Measurements from ENCODE around the gene AKT3.
A peak's percentile ranks its signal among the peaks of the same experiment; 100 is the strongest.

The AKT3 gene

DNA sequence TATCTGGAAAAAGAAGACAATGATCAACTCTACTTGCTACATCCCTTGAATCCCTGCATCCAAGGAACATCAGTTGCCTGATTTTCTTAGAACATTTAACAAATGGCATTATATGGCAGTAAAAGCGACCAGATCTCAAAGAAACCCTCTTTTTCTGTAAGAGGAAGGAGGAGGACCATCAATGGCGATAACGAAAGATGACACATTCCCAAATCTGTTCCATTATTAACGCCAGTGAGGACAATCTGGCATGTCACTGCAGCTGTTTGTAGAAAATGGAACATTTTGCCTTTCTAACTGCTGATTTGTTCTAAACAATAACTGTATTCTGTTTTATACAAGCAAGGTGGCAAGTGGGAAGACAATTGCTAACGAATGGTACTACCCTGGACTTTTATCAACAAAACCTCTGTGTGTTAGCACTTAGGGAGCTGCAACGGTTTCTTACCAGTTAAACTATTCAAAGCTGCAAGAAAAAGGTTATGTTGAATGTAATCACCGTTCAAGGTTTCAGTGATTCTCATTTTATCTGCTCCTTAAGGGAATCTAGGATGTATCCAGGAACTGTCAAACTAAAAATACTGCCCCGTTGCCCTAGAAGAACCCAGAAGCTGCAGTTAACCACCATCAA, 342.3 kb downstream of the AKT3 start:
- Mint-ChIP-seq H3K9me3 (no peaks in the 10 kb centered on the region), H3K27ac (no peak overlapping the region), H3K4me1 (ENCODE audit: low read depth) (peaks cover 10% of the 10 kb centered on the region), H3K36me3 (ENCODE audit: low read depth) (peaks cover 5% of the 10 kb centered on the region), H3K4me3 (no peak overlapping the region), H3K27me3 (ENCODE audit: low read depth) (no peaks in the 10 kb centered on the region)
- no peak for DNase-seq (ENCODE audit: low spot score)

DNA sequence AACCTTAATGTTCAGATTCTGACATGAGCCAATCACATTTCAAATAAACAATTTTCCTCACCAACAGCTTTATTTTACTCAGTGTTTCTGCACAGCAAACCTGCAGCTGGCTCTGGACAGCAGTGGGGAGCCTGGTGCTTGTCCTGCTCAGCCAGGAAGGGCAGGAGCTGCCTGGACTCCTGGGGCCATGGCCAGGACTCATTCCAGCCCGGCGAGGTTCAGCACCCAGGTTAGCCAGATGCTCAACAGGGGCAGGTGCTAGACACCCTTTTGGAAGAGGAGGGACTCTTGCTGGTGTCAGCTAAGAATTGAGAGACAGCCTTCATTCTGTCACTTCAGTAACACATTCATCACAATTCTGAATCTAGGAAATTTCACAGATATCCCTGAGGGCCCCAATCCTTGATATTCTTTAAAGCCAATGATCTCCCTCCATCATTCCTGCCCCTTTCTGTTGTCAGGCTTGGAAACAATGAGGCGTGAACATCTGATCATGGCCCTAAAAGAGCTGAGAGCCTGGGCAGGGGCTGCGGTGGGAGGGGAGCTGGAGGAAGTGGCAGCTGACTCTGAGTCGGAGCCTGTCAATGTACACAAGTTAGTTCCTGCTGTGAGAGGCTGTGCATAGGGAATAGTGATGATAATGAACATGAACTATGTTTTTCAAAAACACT, 342.9 kb downstream of the AKT3 start:
- H3K9me3 Mint-ChIP-seq: no peaks in the 10 kb centered on the region
- DNase-seq (ENCODE audit: low spot score): no peak
- H3K4me1 Mint-ChIP-seq (ENCODE audit: low read depth): peaks cover 10% of the 10 kb centered on the region
- no peaks in the 10 kb centered on the region for H3K27me3 Mint-ChIP-seq (ENCODE audit: low read depth)
- H3K27ac Mint-ChIP-seq: no peak overlapping the region
- H3K36me3 Mint-ChIP-seq (ENCODE audit: low read depth): peaks cover 5% of the 10 kb centered on the region
- no peak overlapping the region for H3K4me3 Mint-ChIP-seq

DNA sequence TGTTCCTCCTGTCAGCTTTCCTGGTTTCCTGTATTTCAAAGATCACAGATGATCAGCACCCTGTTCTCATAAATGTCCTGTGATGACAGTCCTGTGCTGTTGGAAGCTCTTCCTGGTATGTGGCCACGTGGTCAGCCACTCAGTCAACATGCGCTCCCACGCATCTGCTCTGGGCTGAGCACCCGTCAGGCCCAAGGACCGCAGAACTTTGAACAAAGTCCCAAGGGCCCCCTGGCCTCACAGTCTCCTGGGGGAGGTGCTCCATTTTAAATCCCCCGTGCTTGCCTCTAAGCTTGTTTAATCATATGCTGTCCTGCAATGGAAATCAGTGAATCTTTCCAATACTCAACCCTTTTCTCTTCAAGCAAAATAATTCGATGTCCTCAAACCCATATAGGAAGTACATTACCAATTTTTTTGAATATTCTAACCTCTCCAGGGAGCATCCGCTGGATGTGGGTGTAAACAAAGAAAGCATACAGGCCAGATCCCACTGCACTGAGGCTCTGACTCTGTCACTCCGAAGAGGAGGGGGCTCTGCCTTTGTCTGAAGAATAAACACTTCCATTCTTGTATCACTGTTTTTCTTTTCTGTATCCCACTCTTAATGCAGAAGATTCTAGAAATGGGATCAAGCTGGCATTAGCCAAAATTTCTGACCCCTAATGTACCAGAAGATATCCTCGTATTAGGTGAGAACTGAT, 343.9 kb downstream of the AKT3 start:
- DNase-seq (ENCODE audit: low spot score): no peak
- Mint-ChIP-seq H3K36me3 (ENCODE audit: low read depth) (peaks cover 2% of the 10 kb centered on the region), H3K4me1 (ENCODE audit: low read depth) (peaks cover 10% of the 10 kb centered on the region), H3K4me3 (no peak overlapping the region), H3K9me3 (no peaks in the 10 kb centered on the region), H3K27ac (no peak overlapping the region), H3K27me3 (ENCODE audit: low read depth) (no peaks in the 10 kb centered on the region)

DNA sequence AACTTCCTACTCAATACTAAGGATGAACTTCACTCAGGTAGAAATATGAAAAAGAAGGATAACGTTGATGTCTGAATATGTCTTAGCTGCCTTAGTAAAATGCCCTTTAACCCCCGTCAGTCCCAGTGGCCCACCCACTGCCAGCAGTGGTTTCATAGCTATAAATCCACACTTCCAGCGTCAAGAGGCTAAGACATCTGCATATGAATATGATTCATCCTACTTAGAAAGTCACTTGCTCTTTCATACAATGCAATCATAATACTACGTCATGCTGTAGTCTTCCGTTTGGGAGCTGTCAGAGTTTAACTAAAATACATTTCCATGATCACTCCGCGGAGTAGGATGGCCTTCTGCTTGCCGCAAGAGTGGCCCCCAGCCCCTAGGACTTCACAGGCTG, 346.9 kb downstream of the AKT3 start:
- Mint-ChIP-seq H3K4me1 (ENCODE audit: low read depth) (peaks cover 2% of the 10 kb centered on the region), H3K9me3 (no peaks in the 10 kb centered on the region), H3K27me3 (ENCODE audit: low read depth) (no peaks in the 10 kb centered on the region), H3K36me3 (ENCODE audit: low read depth) (peaks cover 2% of the 10 kb centered on the region), H3K4me3 (no peak overlapping the region), H3K27ac (no peak overlapping the region)
- no peak for DNase-seq (ENCODE audit: low spot score)

DNA sequence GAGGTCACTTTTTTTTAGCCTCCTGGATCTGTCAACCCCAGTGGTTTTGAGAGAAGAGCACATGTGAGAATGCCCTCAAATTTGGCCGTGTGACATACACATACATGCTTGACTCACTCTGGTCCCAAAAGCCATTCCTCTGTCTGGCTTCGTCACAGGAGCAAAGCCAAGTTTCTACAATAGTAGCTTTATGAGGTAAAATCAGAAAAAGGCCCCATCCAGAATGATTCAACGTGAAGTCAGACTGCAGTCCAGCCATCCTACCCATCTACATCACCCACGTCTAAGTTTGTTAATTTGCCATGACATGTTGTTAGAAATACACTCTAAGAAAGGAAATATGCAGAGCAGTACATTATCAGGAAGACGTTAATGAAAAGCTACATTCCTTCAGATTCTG, 349.0 kb downstream of the AKT3 start:
- no peaks in the 10 kb centered on the region for H3K27me3 Mint-ChIP-seq (ENCODE audit: low read depth)
- H3K9me3 Mint-ChIP-seq: no peaks in the 10 kb centered on the region
- H3K4me3 Mint-ChIP-seq: no peak overlapping the region
- peaks cover under 1% of the 10 kb centered on the region for H3K4me1 Mint-ChIP-seq (ENCODE audit: low read depth)
- H3K36me3 Mint-ChIP-seq (ENCODE audit: low read depth): peaks cover 4% of the 10 kb centered on the region
- no peak for DNase-seq (ENCODE audit: low spot score)
- H3K27ac Mint-ChIP-seq: no peak overlapping the region

DNA sequence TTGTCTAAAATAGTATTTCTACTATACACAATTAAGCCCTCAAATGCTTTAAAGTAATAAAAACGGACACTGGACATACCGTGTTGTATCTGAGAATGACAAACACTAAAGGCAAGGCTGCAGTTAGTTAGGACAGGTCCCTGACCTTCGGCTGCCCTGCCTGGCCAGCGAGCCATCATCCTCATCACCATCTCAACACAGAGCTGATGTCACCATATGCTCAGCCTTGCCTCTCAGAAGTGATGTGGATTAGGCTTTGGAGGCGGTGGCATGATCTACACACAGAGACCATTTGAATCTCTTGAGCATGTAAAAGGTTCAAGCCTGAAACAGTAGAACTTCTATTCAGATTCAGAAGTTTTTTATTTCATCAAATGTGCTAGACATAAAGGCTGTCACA, 349.5 kb downstream of the AKT3 start:
- H3K9me3 Mint-ChIP-seq: no peaks in the 10 kb centered on the region
- no peak overlapping the region for H3K27ac Mint-ChIP-seq
- DNase-seq (ENCODE audit: low spot score): no peak
- H3K27me3 Mint-ChIP-seq (ENCODE audit: low read depth): no peaks in the 10 kb centered on the region
- peaks cover 3% of the 10 kb centered on the region for H3K4me1 Mint-ChIP-seq (ENCODE audit: low read depth)
- H3K36me3 Mint-ChIP-seq (ENCODE audit: low read depth): peaks cover 4% of the 10 kb centered on the region
- H3K4me3 Mint-ChIP-seq: no peak overlapping the region

DNA sequence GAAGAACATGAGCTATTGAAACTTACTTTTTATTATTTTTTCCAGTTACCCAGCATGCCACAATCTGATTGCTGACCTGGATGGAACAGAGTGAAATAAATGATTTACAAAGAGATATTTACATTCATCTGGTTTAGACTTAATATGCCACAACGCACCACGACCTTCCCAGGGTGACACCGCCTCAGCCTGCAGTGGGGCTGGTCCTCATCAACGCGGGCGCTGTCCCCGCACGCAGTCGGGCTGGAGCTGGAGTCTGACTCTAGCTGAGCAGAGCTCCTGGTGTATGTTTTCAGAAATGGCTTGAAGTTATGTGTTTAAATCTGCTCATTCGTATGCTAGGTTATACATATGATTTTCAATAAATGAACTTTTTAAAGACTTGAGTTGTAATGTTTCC, 350.3 kb downstream of the AKT3 start:
- H3K9me3 Mint-ChIP-seq: no peaks in the 10 kb centered on the region
- peaks cover 3% of the 10 kb centered on the region for H3K4me1 Mint-ChIP-seq (ENCODE audit: low read depth)
- no peak overlapping the region for H3K27ac Mint-ChIP-seq
- H3K27me3 Mint-ChIP-seq (ENCODE audit: low read depth): no peaks in the 10 kb centered on the region
- H3K36me3 Mint-ChIP-seq (ENCODE audit: low read depth): peaks cover 4% of the 10 kb centered on the region
- H3K4me3 Mint-ChIP-seq: no peak overlapping the region
- DNase-seq (ENCODE audit: low spot score): no peak

DNA sequence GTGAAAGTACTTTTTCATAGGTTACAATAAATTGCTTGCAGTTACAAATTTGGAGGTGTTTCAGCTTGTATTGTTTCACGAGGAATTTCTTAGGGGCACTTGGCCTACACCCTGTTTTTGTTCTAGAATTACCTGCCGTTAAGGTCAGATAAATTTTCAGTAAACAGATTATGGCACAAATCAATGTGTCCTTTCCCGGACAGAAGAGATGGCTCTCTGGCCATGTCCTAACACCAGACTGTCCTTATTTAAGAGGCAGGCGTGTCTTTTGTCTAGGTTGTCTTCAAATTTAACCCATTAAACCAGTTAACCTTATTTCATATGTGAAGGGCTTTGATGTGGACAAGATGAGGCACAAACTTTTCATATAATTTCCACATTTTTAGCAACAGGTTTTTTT, 350.8 kb downstream of the AKT3 start:
- H3K9me3 Mint-ChIP-seq: no peaks in the 10 kb centered on the region
- H3K4me3 Mint-ChIP-seq: no peak overlapping the region
- peaks cover 3% of the 10 kb centered on the region for H3K4me1 Mint-ChIP-seq (ENCODE audit: low read depth)
- peaks cover 4% of the 10 kb centered on the region for H3K36me3 Mint-ChIP-seq (ENCODE audit: low read depth)
- H3K27me3 Mint-ChIP-seq (ENCODE audit: low read depth): no peaks in the 10 kb centered on the region
- H3K27ac Mint-ChIP-seq: no peak overlapping the region
- no peak for DNase-seq (ENCODE audit: low spot score)

DNA sequence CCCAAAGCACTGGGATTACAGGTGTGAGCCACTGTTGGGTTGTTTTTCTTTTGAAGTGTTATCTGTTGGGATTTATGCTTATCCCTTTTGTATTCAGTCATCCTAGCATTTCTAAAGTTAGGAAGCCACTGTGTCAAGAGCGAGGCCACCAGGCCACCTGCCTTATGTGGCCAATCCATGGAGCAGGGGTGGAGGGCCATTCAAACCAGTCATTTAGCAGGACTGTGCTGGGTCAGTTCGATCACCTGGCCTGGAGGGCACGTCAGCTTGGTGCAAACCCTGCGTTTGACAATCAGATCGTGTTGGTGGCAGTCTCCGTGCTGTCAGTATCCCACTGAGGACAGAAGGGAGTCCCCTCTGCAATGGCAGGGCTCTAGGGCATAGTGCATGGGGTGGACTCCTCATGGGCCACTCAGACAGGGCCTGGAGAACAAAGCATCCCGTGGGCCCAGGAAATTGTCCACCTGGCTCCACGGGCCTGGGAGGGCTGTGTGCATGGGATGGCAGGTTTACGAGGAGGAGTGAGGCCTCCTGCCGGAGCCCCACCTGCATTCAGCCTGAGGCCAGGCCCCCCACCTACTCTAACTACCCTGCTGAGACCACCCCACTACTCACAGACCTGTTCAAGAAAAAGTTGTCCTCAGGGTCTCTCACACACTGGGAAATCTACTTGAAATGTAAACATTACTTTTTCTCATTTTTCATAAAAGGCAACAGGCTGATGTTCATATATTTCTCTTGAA, 351.9 kb downstream of the AKT3 start:
- Mint-ChIP-seq H3K4me3 (no peak overlapping the region), H3K36me3 (ENCODE audit: low read depth) (peaks cover 6% of the 10 kb centered on the region), H3K27me3 (ENCODE audit: low read depth) (no peaks in the 10 kb centered on the region), H3K27ac (no peak overlapping the region), H3K9me3 (no peaks in the 10 kb centered on the region), H3K4me1 (ENCODE audit: low read depth) (peaks cover 3% of the 10 kb centered on the region)
- no peak for DNase-seq (ENCODE audit: low spot score)

DNA sequence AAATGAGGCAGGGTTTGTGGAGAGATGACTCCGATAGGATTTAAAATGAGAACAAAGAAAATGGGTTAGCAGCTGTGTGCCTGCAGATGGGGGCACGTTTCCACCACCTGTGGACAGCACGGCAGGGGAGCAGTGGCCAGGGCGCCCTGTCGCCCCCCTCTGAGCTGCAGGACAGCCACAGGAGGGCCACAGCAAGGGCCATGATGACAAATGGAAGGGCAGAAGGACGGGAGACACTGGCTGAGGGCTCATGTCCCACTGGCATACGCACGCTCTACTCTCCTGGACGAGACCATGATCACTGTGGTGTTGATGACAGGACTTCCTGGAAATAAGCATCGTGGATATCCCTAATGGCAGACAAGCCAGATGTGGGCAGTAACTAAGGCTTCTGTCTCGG, 353.2 kb downstream of the AKT3 start:
- H3K27ac Mint-ChIP-seq: peak overlapping the region; percentile 41

DNA sequence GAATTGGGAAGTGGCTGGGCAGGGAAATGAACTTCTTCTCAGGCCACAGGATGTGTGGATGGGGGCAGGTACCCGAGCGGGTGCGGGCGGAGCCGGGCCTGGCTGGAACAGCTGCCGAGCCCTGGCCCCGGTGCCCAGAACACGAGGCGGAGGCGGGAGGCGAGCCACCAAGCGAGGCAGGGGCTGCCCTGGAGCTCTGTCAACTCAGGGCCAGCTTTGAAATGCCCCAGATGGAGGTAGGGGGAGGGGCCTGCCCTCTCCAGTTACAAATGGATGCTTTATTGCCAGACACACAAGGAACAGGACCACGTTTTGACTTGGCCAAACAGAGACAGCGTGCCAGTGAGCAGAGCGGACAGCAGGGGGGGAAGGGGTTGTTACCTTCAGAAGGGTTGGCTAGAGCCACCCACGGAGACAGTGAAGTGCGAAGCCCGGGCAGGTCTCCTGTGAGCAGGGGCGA, 353.8 kb downstream of the AKT3 start:
- Mint-ChIP-seq H3K4me3 (no peak overlapping the region), H3K27ac (no peak overlapping the region), H3K4me1 (ENCODE audit: low read depth) (peaks cover 3% of the 10 kb centered on the region), H3K9me3 (no peaks in the 10 kb centered on the region), H3K27me3 (ENCODE audit: low read depth) (no peaks in the 10 kb centered on the region), H3K36me3 (ENCODE audit: low read depth) (peaks cover 6% of the 10 kb centered on the region)
- DNase-seq (ENCODE audit: low spot score): no peak

More for the DNA sequence above, 353.2 kb downstream of the AKT3 start:
- Mint-ChIP-seq H3K4me3 (no peak overlapping the region), H3K4me1 (ENCODE audit: low read depth) (peaks cover 3% of the 10 kb centered on the region), H3K9me3 (no peaks in the 10 kb centered on the region), H3K36me3 (ENCODE audit: low read depth) (peaks cover 6% of the 10 kb centered on the region), H3K27me3 (ENCODE audit: low read depth) (no peaks in the 10 kb centered on the region)
- no peak for DNase-seq (ENCODE audit: low spot score)

DNA sequence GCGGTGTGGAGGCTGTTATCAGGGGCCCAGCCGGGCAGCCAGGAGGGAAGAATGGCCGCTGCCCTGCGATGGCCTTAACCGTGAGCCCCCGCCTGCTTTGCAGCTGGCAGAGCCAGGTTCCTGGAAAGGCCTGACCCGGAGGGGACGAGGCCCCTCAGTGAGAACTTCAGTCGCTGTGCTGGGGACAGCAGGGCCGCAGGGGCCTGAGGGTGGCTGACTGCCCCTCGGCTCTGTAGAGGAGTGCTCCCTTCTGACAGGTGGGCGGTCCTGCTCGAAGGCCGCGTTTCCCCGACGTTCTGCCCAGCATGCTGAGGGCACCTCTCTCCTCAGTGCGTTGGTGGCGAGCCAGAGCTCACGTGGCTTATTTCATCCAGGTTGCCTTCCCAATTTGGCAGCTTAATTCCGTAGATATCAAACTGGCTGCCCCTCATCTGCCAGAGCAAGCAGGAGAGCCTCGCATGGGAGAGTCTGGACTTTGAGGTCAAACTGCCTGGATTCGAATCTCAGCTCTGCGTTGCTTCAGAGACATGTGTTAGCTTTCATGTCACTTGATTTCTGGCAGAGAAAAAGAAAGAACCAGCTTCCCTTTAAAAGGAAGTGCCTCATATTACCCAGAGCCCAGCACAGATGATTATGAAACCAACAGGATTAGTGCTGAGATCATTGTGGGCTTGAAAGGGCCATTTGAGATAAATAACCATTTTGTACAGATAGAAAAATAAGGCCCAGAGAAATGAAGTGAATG, 354.4 kb downstream of the AKT3 start:
- H3K36me3 Mint-ChIP-seq (ENCODE audit: low read depth): peaks cover 6% of the 10 kb centered on the region
- no peak for DNase-seq (ENCODE audit: low spot score)
- H3K27ac Mint-ChIP-seq: no peak overlapping the region
- H3K27me3 Mint-ChIP-seq (ENCODE audit: low read depth): no peaks in the 10 kb centered on the region
- H3K9me3 Mint-ChIP-seq: no peaks in the 10 kb centered on the region
- H3K4me1 Mint-ChIP-seq (ENCODE audit: low read depth): peaks cover 3% of the 10 kb centered on the region
- no peak overlapping the region for H3K4me3 Mint-ChIP-seq

DNA sequence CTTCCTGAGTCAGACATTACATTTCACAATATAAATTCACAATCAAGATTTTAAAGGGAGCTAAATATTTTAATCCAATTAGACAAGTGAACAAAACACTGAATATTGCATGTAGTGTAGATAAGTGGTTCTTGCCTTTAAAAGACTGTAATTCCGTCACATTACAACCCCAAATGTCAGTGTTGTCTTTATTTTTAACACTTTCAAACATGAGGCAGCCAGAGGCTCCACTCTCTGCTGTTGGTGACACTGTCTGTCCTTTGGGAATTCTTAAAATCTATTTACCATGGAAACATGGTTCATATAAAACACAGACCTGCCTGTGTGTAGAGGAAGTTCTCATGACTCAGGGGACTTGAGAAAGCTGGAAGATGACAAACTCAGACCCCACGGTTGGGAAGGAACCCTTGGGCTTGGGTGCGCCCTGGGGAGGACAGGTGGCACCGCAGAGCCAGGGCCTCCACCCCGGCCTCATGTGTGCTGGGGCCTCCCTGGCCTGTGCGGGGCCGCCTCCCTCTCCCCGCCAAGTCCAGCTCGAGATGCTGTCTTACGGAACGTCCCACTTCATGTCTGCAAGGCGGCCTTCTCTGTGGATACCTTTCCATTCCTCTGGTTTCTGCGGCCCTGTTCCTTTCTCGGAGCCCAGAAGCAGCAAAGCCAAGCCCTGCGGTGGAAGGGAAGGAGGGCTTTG, 355.2 kb downstream of the AKT3 start:
- Mint-ChIP-seq H3K4me3 (no peak overlapping the region), H3K27ac (no peak overlapping the region), H3K4me1 (ENCODE audit: low read depth) (peaks cover 3% of the 10 kb centered on the region), H3K36me3 (ENCODE audit: low read depth) (peaks cover 6% of the 10 kb centered on the region), H3K27me3 (ENCODE audit: low read depth) (no peaks in the 10 kb centered on the region), H3K9me3 (no peaks in the 10 kb centered on the region)
- DNase-seq (ENCODE audit: low spot score): no peak

Measured in T-helper 2 cell treated with Interferon-gamma antibody and Interleukin-4, amounts not matched to agents 5 μg/mL and 100 μg/mL, for 36 hours (primary cell).